Embryonic facial prominence (tissue), 1 donor: ENCODE results near the gene GUCY2F.

ENCODE experiments used
- DNase-seq: peaks from one replicate; pipeline ENCODE4 v3.0.0-alpha.2; 2016; ENCODE audit errors: extremely low spot score

The GUCY2F gene

GRCh38 chrX:109343671-109344070, 138.2 kb downstream of the GUCY2F start:
- no peak for DNase-seq

DNA sequence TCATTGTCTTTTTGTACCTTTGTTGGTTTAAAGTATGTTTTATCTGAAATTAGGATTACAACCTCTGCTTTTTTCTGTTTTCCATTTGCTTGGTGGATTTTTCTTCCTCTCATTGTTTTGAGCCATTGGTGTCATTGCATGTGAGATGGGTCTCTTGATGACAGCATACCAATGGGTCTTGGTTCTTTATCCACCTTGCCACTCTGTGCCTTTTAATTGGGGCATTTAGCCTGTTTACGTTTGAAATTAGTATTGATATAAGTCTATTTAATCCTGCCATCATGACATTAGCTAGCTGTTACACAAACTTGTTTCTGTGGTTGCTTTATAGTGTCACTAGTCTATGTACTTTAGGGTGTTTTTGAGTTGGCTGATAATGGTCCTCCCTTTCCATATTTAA, 145.7 kb downstream of the GUCY2F start:
- DNase-seq: no peak

DNA sequence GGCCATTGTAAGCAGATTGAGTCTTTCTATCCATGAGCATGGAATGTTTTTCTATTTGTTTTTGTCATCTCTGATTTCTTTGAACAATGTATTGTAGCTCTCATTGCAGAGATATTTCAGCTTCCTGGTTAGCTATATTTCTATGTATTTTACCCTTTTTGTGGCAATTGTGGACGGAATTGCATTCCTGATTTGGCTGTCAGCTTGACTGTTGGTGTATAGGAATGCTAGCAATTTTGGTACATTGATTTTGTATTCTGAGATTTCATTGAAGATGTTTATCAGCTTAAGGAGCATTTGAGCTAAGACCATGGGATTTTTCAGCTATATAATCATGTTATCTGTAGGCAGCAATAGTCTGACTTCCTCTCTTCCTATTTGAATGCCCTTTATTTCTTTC, 154.6 kb downstream of the GUCY2F start:
- DNase-seq: no peak
